Midbrain (tissue), 1 donor: ENCODE measurements around the gene LALBA.
"Not testable (repeated sequence)": the region's sequence is repeated elsewhere in the genome, so short reads cannot be mapped to it uniquely, and the experiment has no call there.

Experiments
- DNase-seq: peaks from one replicate; lab custom pipeline; 2025; lab: John Stamatoyannopoulos, UW

Gene LALBA

DNA sequence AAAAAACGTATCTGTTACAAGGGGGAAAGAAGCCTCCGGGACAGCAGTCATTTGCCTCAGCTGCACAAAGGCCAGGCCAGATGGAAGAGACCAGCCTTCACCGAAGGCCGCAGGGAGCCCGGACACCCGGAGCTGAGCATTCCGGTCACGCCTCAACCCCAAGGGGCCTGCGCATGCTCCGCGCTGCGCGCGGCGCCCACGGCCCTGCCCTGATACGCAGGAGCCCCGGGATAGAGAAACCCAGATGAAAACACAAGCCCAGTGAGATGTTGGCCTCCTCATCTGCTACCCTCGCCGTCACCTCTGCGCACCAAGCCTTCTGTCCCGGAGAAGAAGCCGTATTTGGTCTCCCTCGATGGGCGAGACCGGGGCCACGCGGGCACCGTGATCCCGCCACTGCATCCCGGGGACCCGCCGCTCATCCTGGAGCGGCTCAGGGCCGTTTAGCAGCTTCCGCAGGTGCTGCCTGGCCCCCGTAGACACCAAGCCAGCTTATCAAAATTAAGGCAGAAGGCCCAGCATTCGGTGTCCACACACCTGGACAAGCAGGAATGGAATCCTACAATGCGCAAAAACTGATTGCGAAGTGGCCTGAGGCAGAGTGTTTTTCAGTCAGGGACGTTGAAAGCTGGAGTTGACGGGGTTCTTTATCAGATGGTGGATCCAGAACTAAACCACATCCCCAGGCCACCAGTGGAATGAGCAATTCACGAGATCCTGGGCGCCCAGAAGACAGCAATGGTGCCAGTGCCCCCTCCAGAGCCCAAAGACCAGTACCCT is 41.8 kb downstream of the LALBA start:
- DNase-seq = no peak

DNA sequence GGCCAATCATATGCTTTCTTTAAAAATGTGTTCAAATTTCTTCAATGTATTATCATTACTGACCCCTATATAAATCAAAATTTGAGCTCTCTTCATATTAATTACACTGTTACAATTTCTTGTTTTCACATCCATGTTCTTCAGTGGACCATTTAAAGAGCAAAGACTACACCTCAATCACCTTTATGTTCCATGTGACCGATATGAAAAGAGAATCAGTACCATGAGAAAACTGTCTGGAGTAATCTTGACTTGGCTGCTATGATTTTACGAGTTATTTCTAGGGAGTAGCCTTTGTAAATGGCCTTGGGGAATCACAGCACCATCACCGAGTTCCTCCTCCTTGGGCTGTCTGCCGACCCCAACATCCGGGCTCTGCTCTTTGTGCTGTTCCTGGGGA is 44.5 kb downstream of the LALBA start, which contains the start of gene OR8S1:
TSS of gene OR8S1 (plus strand) at position 301 of the 400 bp plus-strand sequence. CDS start at position 301, 0 bp downstream.
- DNase-seq = no peak

- DNase-seq = not testable (repeated sequence)
Measured at GRCh38 chr12:48520381-48520780, 49.5 kb downstream of the LALBA start.
